ENCODE data around the gene DGCR6L. TPM values are rescaled to one million over a fixed set of nuclear protein-coding genes. Genes with fewer than 3 reads are reported as not detected.
"Not testable (repeated sequence)": the region's sequence is repeated elsewhere in the genome, so short reads cannot be mapped to it uniquely, and the experiment has no call there.

Gene DGCR6L
- polyA plus RNA-seq, 2 of the 4 experiments (the other 2 are of a cell fraction): 17.9 to 26.1 TPM

GRCh38 chr22:20324139-20324516 is 4.3 kb upstream of the DGCR6L start:
- 95% methylated on average over 5 of the region's 5 CpGs for WGBS (ENCODE audit: missing lambda C conversion rate)
- no peak overlapping the region for H3K4me2 ChIP-seq
- FAIRE-seq: no peak
- no peaks in the 10 kb centered on the region for H3K9me3 ChIP-seq
- ChIA-PET POLR2A (no interaction called here), CTCF (no interaction called here)
- H3K4me1 ChIP-seq: peaks cover 6% of the 10 kb centered on the region
- no peak overlapping the region for H3K27ac ChIP-seq
- H3K4me3 ChIP-seq: no peak overlapping the region
- DNase-seq (ENCODE audit: low read depth in 1 of 2, low spot score in 1 of 2): no peak
- TF ChIP-seq HOXB5 (CRISPR knock-in tag; IDR thresholded peaks at IDR 0.05) (no peak), KDM1A (IDR thresholded peaks at IDR 0.05; ENCODE audit: low read depth) (no peak), HDAC2 (IDR thresholded peaks at IDR 0.05) (no peak), SMC3 (IDR thresholded peaks at IDR 0.05) (no peak), MAZ (IDR thresholded peaks at IDR 0.05; ENCODE audit: borderline replicate concordance, low read depth, low read length) (no peak)
- TF ChIP-seq, protein P1, sequence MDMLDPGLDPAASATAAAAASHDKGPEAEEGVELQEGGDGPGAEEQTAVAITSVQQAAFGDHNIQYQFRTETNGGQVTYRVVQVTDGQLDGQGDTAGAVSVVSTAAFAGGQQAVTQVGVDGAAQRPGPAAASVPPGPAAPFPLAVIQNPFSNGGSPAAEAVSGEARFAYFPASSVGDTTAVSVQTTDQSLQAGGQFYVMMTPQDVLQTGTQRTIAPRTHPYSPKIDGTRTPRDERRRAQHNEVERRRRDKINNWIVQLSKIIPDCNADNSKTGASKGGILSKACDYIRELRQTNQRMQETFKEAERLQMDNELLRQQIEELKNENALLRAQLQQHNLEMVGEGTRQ (IDR thresholded peaks at IDR 0.05): no peak
- TF ChIP-seq, protein P2, sequence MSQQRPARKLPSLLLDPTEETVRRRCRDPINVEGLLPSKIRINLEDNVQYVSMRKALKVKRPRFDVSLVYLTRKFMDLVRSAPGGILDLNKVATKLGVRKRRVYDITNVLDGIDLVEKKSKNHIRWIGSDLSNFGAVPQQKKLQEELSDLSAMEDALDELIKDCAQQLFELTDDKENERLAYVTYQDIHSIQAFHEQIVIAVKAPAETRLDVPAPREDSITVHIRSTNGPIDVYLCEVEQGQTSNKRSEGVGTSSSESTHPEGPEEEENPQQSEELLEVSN (IDR thresholded peaks at IDR 0.05; ENCODE audit: borderline replicate concordance, low read depth): no peak
- no peak for ATAC-seq

DNA sequence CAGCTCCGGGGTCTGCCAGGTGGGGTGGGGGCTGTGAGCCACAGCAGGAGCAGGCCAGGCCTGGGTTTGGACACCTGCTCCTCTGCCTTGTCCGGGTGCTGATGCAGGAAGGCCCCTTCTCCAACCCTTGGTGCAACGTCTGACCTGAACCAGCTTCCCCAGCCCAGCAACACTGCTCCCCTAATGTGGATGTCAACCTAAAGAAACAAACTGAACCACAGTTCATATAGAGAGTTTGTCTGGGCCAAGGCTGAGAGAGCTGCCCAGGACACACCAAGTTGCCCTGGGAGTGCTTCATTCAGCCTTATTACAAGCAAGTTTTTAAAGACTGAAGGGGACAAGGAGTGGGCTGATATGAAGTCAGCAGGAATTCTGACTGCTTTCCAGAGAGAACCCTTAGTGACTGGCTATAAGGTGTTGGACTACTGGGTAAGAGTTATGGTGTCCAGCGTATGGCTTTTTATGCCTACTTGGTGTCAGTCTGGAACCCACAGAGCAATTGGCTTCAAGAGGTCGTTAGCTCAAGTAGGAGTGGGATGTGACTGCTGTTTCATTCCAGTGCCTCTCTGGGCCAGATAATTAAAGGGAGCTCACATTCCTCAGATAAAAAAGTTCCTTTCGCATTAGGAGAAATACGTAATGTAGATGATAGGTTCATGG is 1.8 kb upstream of the DGCR6L start:
- POLR2A ChIA-PET; ATAC-seq; FAIRE-seq; H3K9me3 ChIP-seq; H3K4me3 ChIP-seq; CTCF ChIA-PET; H3K27ac ChIP-seq; DNase-seq (ENCODE audit: low read depth in 1 of 2, low spot score in 1 of 2): not testable (repeated sequence)
- H3K4me2 ChIP-seq: peak overlapping the region; percentile 91; the same call in 2 of the 3 replicates
- WGBS (ENCODE audit: missing lambda C conversion rate): 89% methylated on average over 5 of the region's 7 CpGs
- peaks cover 14% of the 10 kb centered on the region for H3K4me1 ChIP-seq

- Histone ChIP-seq H3K4me1 (peaks cover 14% of the 10 kb centered on the region), H3K4me2 (peak overlapping the region; percentile 91), H3K4me3 (peak overlapping the region; percentile 99), H3K27ac (peak overlapping the region; percentile 97 to 99)
- FAIRE-seq; H3K9me3 ChIP-seq; DNase-seq (ENCODE audit: low read depth in 1 of 2, low spot score in 1 of 2); POLR2A ChIA-PET; CTCF ChIA-PET: not testable (repeated sequence)
- ATAC-seq: peak; percentile 8 to 37; a peak in 4 of 6 replicates
- 44% methylated on average over 12 of the region's 20 CpGs for WGBS (ENCODE audit: missing lambda C conversion rate)
These were observed 1.0 kb upstream of the DGCR6L start for GRCh38 chr22:20320659-20321551.

GRCh38 chr22:20319041-20319744 is 667 bp downstream of the DGCR6L start:
- TF ChIP-seq MAFK (IDR thresholded peaks at IDR 0.05; ENCODE audit: partially characterized antibody): no peak
- no peak for TF ChIP-seq TFCP2L1 (CRISPR knock-in tag; IDR thresholded peaks at IDR 0.05)
- no peak for TF ChIP-seq EHF (CRISPR knock-in tag; IDR thresholded peaks at IDR 0.05)
- TF ChIP-seq, protein P3, sequence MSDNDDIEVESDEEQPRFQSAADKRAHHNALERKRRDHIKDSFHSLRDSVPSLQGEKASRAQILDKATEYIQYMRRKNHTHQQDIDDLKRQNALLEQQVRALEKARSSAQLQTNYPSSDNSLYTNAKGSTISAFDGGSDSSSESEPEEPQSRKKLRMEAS (IDR thresholded peaks at IDR 0.05): no peak
- no peak for TF ChIP-seq HDAC2 (IDR thresholded peaks at IDR 0.05)
- TF ChIP-seq NPAS2 (CRISPR knock-in tag; IDR thresholded peaks at IDR 0.05; ENCODE audit: borderline replicate concordance): no peak
- TF ChIP-seq FOSL2 (IDR thresholded peaks at IDR 0.05): no peak
- TF ChIP-seq FOSL2 (CRISPR knock-in tag; IDR thresholded peaks at IDR 0.05): no peak
- TF ChIP-seq EHMT2 (IDR thresholded peaks at IDR 0.05; ENCODE audit: low read depth): no peak
- no peak for TF ChIP-seq MAZ (IDR thresholded peaks at IDR 0.05; ENCODE audit: borderline replicate concordance, low read depth, low read length)
- no peak for TF ChIP-seq KDM5A (IDR thresholded peaks at IDR 0.05)
- no peak for TF ChIP-seq RARB (CRISPR knock-in tag; IDR thresholded peaks at IDR 0.05)
- TF ChIP-seq ESRRA (IDR thresholded peaks at IDR 0.05; ENCODE audit: borderline replicate concordance, low read length): no peak
- TF ChIP-seq RFX5 (IDR thresholded peaks at IDR 0.05): no peak
- TF ChIP-seq POLR2A (IDR thresholded peaks at IDR 0.05; ENCODE audit: low read length): no peak
- TF ChIP-seq, protein P4, sequence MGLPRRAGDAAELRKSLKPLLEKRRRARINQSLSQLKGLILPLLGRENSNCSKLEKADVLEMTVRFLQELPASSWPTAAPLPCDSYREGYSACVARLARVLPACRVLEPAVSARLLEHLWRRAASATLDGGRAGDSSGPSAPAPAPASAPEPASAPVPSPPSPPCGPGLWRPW (IDR thresholded peaks at IDR 0.05): no peak
- no peak for TF ChIP-seq ZSCAN20 (CRISPR knock-in tag; IDR thresholded peaks at IDR 0.05)
- TF ChIP-seq HOXB5 (CRISPR knock-in tag; IDR thresholded peaks at IDR 0.05): no peak
- TF ChIP-seq, protein P1 (IDR thresholded peaks at IDR 0.05): no peak
- no peak for TF ChIP-seq NR3C1 (IDR thresholded peaks at IDR 0.05)
- DNase-seq (ENCODE audit: low read depth in 1 of 2, low spot score in 1 of 2) (no peak), FAIRE-seq (no peak), ATAC-seq (peak in 1 of 2 experiments; percentile 39; a peak in 3 of 6 replicates)
- Histone ChIP-seq H3K27ac (peak overlapping the region; percentile 97 to 99), H3K4me2 (peak overlapping the region; percentile 98), H3K9me3 (no peaks in the 10 kb centered on the region), H3K4me1 (peaks cover 14% of the 10 kb centered on the region), H3K4me3 (peak overlapping the region; percentile 99)
- ChIA-PET POLR2A (interaction anchor here (0.5 to 1.0 kb wide), 2 partner anchors 9 to 74 kb away, joined by 4 to 6 read pairs; no protein-coding TSS in a partner anchor), CTCF (interaction anchor here (1.5 kb wide), 1 partner anchor 33 kb away, joined by 3 read pairs; no protein-coding TSS in a partner anchor)
- 34% methylated on average over 9 of the region's 32 CpGs for WGBS (ENCODE audit: missing lambda C conversion rate)
